OCI-LY7 (cell line): ENCODE results near the gene ANO10. TPM values are rescaled to one million over a fixed set of nuclear protein-coding genes. Genes with fewer than 3 reads are reported as not detected.

Source experiments
- BruUV-seq: library from RNA; stranded (reverse); fragments of 400-500 nt; replicated peaks from 2 replicates; lab custom pipeline; 2021; lab: Mats Ljungman, UMichigan
- CTCF ChIA-PET: fragments of 300-600 bp; sonication (Branson Sonifier 250); formaldehyde crosslinking; loops from one replicate; lab custom pipeline; 2022; ENCODE audit warnings: antibody characterized with exemption; ENCODE audit not compliant: unreplicated experiment; lab: Charles Lee
- POLR2A ChIA-PET: fragments of 300-600 bp; sonication (Branson Sonifier 250); formaldehyde crosslinking; loops from one replicate; lab custom pipeline; 2022; ENCODE audit warnings: antibody characterized with exemption; lab: Charles Lee
- DNase-seq: peaks from one replicate; pipeline ENCODE4 v3.0.0-alpha.2; 2015; ENCODE audit warnings: low spot score
- H2AFZ ChIP-seq: fragments of 200-600 bp; sonication (generic), shearing (Covaris generic); 2 replicates; pipeline ENCODE4 v1.6.1; 2014; ENCODE audit warnings: mild to moderate bottlenecking, antibody characterized with exemption, low read length, moderate library complexity
- H3K27ac ChIP-seq: fragments of 200-600 bp; sonication (generic); 2 replicates; pipeline ENCODE4 v1.5.1; 2014; ENCODE audit warnings: mixed run types, low read depth, mild to moderate bottlenecking, moderate library complexity, low read length, inconsistent platforms; ENCODE audit not compliant: poor library complexity, severe bottlenecking
- H3K36me3 ChIP-seq: fragments of 200-600 bp; sonication (generic); 2 replicates; pipeline ENCODE4 v1.6.1; 2014; ENCODE audit warnings: mild to moderate bottlenecking, antibody characterized with exemption, low read length, moderate library complexity, mixed read lengths; ENCODE audit not compliant: insufficient read depth
- H3K4me1 ChIP-seq: fragments of 200-600 bp; sonication (generic); 2 replicates; pipeline ENCODE4 v1.5.1; 2014; ENCODE audit warnings: mild to moderate bottlenecking, low read length; ENCODE audit not compliant: insufficient read depth, poor library complexity, severe bottlenecking
- H3K4me2 ChIP-seq: fragments of 200-600 bp; sonication (generic); 2 replicates; pipeline ENCODE4 v1.6.1; 2014; ENCODE audit warnings: mild to moderate bottlenecking, low read length
- H3K4me3 ChIP-seq: fragments of 200-600 bp; sonication (generic); 2 replicates; pipeline ENCODE4 v1.5.1; 2014; ENCODE audit warnings: mild to moderate bottlenecking, low read depth, low read length; ENCODE audit not compliant: poor library complexity, severe bottlenecking
- H3K79me2 ChIP-seq: fragments of 200-600 bp; sonication (generic); 2 replicates; pipeline ENCODE4 v1.6.1; 2016; ENCODE audit warnings: low read depth, mild to moderate bottlenecking, low read length, moderate library complexity, mixed read lengths; ENCODE audit not compliant: insufficient read depth
- H3K9me2 ChIP-seq: fragments of 200-600 bp; sonication (generic); 2 replicates; pipeline ENCODE4 v1.6.1; 2016; ENCODE audit warnings: mild to moderate bottlenecking, low read length, mixed read lengths; ENCODE audit not compliant: insufficient read depth
- H3K9me3 ChIP-seq: fragments of 200-600 bp; sonication (generic); 2 replicates; pipeline ENCODE4 v1.6.1; 2014; ENCODE audit warnings: mild to moderate bottlenecking, mixed run types, low read length, mixed read lengths
- H4K20me1 ChIP-seq: fragments of 200-600 bp; sonication (generic); 2 replicates; pipeline ENCODE4 v1.6.1; 2014; ENCODE audit warnings: mild to moderate bottlenecking, antibody characterized with exemption, low read length, moderate library complexity, mixed read lengths; ENCODE audit not compliant: insufficient read depth
- EZH2phosphoT487 ChIP-seq: fragments of 200-600 bp; sonication (generic); IDR thresholded peaks from 2 replicates; pipeline ENCODE4 v1.6.1; 2018; ENCODE audit warnings: low read depth, borderline replicate concordance, mild to moderate bottlenecking, mixed run types, antibody characterized with exemption, low read length, moderate library complexity, mixed read lengths
- intact Hi-C: fragments of 100-400 bp; cut with micrococcal nuclease; formaldehyde crosslinking; loops from one replicate; pipeline ENCODE4 v1.10.0; 2022; ENCODE audit not compliant: unreplicated experiment
- total RNA-seq, 2 experiments: library from RNA; depleted of rRNA in 1 of 2; stranded (reverse); fragments of >200 nt in 1 of 2; shearing (Covaris generic) in 1 of 2; gene quantifications; 2 replicates each; pipeline ENCODE4 v1.2.3, GENCODE V29; 2014 to 2022
- TF ChIP-seq, protein P1 (sequence below): fragments of 200-600 bp; sonication (generic); conservative IDR thresholded peaks from 2 replicates; pipeline ENCODE4 v1.5.1; 2014; ENCODE audit warnings: mild to moderate bottlenecking, antibody characterized with exemption, low read length, moderate library complexity, mixed read lengths

The ANO10 gene
- total RNA-seq, 2 experiments from 2014 or later: 2.2 to 5.8 TPM

GRCh38 chr3:43328653-43329052 is 293.2 kb downstream of the ANO10 start:
- peaks cover under 1% of the 10 kb centered on the region; the same call in 1 of the 2 replicates for H3K9me3 ChIP-seq
- BruUV-seq: no TSS peak
- no peaks in the 10 kb centered on the region for H3K9me2 ChIP-seq
- no peaks in the 10 kb centered on the region for H4K20me1 ChIP-seq
- TF ChIP-seq, protein P1, sequence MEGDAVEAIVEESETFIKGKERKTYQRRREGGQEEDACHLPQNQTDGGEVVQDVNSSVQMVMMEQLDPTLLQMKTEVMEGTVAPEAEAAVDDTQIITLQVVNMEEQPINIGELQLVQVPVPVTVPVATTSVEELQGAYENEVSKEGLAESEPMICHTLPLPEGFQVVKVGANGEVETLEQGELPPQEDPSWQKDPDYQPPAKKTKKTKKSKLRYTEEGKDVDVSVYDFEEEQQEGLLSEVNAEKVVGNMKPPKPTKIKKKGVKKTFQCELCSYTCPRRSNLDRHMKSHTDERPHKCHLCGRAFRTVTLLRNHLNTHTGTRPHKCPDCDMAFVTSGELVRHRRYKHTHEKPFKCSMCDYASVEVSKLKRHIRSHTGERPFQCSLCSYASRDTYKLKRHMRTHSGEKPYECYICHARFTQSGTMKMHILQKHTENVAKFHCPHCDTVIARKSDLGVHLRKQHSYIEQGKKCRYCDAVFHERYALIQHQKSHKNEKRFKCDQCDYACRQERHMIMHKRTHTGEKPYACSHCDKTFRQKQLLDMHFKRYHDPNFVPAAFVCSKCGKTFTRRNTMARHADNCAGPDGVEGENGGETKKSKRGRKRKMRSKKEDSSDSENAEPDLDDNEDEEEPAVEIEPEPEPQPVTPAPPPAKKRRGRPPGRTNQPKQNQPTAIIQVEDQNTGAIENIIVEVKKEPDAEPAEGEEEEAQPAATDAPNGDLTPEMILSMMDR: no peak
- no peak for TF ChIP-seq EZH2phosphoT487
- H3K36me3 ChIP-seq: peaks cover 8% of the 10 kb centered on the region; the same call in 1 of the 2 replicates
- H3K79me2 ChIP-seq: no peaks in the 10 kb centered on the region
- no peak for DNase-seq
- no peak overlapping the region for H2AFZ ChIP-seq
- ChIA-PET CTCF (no interaction called here), POLR2A (no interaction called here)
- intact Hi-C loops: no loop called here
- H3K4me1 ChIP-seq: no peaks in the 10 kb centered on the region
- H3K4me2 ChIP-seq: no peak overlapping the region
- no peak overlapping the region for H3K4me3 ChIP-seq
- no peak overlapping the region for H3K27ac ChIP-seq

- H3K27ac ChIP-seq: no peak overlapping the region
- no TSS peak for BruUV-seq
- no peaks in the 10 kb centered on the region for H3K9me2 ChIP-seq
- no peak overlapping the region for H2AFZ ChIP-seq
- ChIA-PET CTCF (no interaction called here), POLR2A (no interaction called here)
- no peak for DNase-seq
- peaks cover 4% of the 10 kb centered on the region; the same call in 1 of the 2 replicates for H3K36me3 ChIP-seq
- no peak overlapping the region for H3K4me3 ChIP-seq
- no peak overlapping the region for H3K4me2 ChIP-seq
- H4K20me1 ChIP-seq: no peaks in the 10 kb centered on the region
- peaks cover 9% of the 10 kb centered on the region; the same call in 1 of the 2 replicates for H3K9me3 ChIP-seq
- no peak for TF ChIP-seq EZH2phosphoT487
- TF ChIP-seq, protein P1: no peak
- H3K79me2 ChIP-seq: no peaks in the 10 kb centered on the region
- intact Hi-C loops: no loop called here
- no peaks in the 10 kb centered on the region for H3K4me1 ChIP-seq
Measured at GRCh38 chr3:43327582-43327979, 294.2 kb downstream of the ANO10 start.

DNA sequence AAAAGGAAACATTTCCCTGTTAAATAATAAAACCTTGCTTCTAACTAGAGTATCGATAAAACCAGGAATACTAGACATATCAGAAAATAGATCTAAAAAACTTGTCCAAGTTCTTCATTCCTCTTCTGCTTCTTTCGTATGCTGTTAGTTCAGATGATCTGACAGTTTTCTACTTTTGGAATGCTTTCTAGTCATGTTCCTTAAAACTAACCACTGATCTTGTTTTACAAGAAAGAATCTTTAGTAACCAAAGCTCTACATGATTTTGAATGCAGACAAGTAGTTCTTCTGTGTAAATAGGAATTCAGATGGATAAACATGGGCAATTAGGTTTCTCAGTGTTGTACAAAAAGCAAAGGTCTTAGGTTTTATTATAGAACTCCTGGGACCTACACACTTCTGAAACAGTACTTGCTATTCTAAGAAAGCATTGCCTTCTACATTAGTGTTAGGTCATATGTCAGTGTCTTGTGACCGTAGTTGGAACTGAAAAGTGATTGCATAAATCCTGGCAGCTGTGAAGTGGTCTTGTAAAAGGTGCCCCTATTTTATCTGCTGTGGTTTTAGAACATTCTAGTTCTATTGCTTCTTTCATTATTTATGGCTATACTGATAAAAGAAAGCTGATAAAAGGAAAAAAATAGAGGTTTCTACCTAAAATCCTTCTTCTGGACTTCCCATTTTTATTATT is 294.8 kb downstream of the ANO10 start:
- H3K36me3 ChIP-seq: no peaks in the 10 kb centered on the region
- ChIA-PET CTCF (no interaction called here), POLR2A (no interaction called here)
- H3K27ac ChIP-seq: no peak overlapping the region
- H3K4me1 ChIP-seq: no peaks in the 10 kb centered on the region
- no peak overlapping the region for H2AFZ ChIP-seq
- no peak overlapping the region for H3K4me3 ChIP-seq
- no peak overlapping the region for H3K4me2 ChIP-seq
- peaks cover 9% of the 10 kb centered on the region; the same call in 1 of the 2 replicates for H3K9me3 ChIP-seq
- H3K79me2 ChIP-seq: no peaks in the 10 kb centered on the region
- no peak for DNase-seq
- no peaks in the 10 kb centered on the region for H4K20me1 ChIP-seq
- H3K9me2 ChIP-seq: no peaks in the 10 kb centered on the region
- no peak for TF ChIP-seq EZH2phosphoT487
- TF ChIP-seq, protein P1: no peak
- BruUV-seq: no TSS peak
- intact Hi-C loops: no loop called here
